ENCODE data around the gene RXFP4.

Gene RXFP4

GRCh38 chr1:155970531-155971167 is 29.2 kb downstream of the RXFP4 start:
- peak overlapping the region; percentile 6 for H3K4me3 ChIP-seq (ENCODE audit: control insufficient read depth, low read depth, low read length)
- TF ChIP-seq CTCF (conservative IDR thresholded peaks at IDR 0.05; ENCODE audit: control insufficient read depth, insufficient read depth, low read depth, low read length), result no peak

DNA sequence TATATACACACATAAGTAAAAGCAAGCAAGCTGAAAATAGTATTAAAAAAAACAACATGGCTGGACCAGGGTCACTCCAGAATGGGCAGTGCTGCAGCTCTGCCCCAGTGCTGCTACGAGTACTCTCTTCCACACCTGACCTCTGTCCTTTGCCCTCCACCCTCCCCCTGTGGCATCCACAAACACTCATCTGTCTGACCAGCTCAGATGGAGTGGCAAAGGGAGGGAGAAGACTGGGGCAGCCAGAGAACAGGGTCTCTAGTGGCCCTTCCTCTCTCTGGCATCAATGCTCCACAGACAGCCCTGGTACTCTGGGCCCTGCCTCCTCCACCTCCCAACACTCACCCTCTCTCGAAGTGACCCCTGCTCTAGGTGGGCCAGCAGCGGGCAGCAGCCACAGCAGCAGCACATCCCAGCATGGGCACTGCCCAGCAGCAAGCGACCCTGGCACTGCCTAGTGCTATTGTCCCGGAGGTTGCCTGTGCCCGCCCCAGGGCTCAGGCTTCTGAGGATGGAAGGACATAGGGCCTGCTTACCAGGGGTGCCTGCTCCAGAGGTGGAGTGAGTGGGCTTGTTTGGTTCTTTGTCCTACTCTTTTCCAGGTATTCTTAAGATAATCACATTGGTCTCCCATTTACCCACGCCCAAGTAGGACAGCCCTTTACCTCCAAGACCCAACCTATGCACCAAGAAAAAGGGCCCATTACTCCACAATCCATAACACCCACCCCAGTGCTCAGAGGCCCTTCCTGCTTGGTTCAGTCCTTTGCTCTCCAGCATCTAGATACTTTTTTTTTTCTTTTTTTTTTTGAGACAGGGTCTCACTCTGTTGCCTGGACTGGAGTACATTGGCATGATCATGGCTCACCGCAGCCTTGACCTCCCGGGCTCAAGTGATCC is 30.7 kb downstream of the RXFP4 start:
- no peak for TF ChIP-seq CTCF (conservative IDR thresholded peaks at IDR 0.05; ENCODE audit: control insufficient read depth, insufficient read depth, low read depth, low read length)

More at GRCh38 chr1:155970531-155971167, 29.2 kb downstream of the RXFP4 start:
- DNase-seq (ENCODE audit: low read depth), result peak; percentile 92

DNA sequence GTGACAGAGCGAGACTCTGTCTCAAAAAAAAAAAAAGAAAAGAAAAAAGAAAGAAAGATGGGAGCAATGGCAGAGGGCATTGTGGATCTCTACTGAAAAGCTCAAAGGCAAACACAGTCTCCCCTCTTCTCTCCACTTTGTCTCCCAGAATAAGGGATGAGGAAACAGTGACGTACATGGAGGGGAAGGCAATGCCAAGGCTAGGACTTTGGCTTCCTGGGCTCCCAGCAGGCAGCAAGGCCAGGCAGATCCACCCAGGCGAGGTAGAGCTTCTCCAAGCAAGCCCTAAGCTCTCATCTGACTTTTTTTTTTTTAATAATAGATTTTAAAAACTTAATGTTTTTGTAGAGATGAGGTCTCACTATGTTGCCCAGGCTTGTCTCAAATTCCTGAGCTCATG is 32.3 kb downstream of the RXFP4 start:
- H3K4me3 ChIP-seq (ENCODE audit: control insufficient read depth, low read depth, low read length), result no peak overlapping the region
- no peak for TF ChIP-seq CTCF (conservative IDR thresholded peaks at IDR 0.05; ENCODE audit: control insufficient read depth, insufficient read depth, low read depth, low read length)
- no peak for DNase-seq (ENCODE audit: low read depth)

More for the DNA sequence above, 30.7 kb downstream of the RXFP4 start:
- DNase-seq (ENCODE audit: low read depth), result no peak
- H3K4me3 ChIP-seq (ENCODE audit: control insufficient read depth, low read depth, low read length), result no peak overlapping the region

DNA sequence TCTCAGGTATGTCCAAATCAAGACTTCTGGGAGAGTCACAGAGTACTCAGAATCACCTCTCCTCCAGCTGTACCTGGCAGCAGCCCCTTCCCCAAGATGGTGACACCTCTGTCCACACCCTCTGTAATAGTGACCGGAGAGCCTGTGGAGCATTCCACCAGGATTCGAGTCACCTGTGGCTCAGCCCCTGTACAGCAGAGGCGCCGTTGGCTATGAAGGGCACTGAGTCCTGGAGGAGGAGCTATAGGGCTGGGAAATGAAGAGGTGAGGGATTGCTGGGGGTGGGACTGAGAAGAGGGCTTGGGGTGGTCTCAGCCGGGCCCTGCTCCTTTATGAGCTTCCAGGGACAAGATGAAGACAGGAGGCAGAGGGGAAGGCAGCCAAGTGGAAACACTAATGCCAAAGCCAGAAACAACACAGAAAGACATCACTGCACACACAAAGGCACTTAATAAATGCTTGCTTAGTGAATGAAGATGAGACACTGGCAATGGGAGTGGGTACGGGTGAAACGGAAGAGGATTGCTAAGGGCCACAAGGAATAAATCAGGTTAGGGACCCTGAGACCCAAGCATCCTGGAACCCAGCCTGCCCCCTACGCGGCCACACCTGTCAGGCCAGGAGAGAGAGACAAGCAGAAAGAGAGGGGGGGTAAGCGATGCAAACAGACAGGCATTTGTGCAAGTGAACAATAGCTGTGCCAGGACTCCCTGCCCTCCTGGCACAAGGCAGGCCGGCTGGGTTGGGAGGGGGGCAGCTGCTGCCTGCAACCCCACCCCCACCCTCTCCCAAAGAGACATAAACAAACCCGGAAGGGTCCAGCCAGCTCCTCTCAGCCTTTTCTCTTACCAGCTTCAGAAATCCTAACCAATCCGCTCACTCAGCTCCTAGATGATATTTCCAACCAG is 33.0 kb downstream of the RXFP4 start:
- no peak for TF ChIP-seq CTCF (conservative IDR thresholded peaks at IDR 0.05; ENCODE audit: control insufficient read depth, insufficient read depth, low read depth, low read length)
- peak overlapping the region; percentile 1 for H3K4me3 ChIP-seq (ENCODE audit: control insufficient read depth, low read depth, low read length)
- DNase-seq (ENCODE audit: low read depth), result no peak

DNA sequence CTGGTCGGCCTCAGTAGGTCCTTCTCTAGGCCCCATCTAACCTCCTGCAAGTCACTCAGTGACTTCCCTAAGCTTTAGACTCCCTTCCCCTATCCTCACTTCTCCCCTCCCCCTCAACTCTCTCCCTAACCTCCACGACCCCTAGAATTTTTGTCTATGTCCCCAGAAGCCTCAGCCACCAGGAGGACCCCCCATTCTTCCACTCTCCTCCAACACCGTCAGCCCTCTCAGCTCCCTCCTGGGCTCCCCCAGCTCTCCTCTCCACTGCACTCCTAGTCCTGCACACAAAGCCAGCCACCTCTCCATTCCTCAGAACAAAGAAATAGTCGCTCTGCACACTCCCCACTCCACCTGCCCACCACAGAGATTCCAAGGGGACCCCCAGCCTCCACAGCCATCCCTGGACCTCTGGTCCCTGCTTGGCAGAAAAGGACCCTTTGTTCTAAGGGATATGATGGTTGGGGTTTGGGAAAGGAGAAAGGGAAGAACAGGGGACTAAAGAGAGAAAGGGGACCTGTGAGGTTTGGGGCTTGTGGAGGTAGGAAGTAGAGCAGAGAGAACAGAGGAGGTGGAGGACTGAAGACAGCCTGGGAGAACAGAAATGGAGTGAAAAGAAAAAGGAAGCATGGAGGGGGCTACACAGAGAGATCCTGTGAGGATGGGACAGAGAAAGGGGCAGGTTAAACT is 34.1 kb downstream of the RXFP4 start:
- no peak for DNase-seq (ENCODE audit: low read depth)
- peak overlapping the region; percentile 80 for H3K4me3 ChIP-seq (ENCODE audit: control insufficient read depth, low read depth, low read length)
- no peak for TF ChIP-seq CTCF (conservative IDR thresholded peaks at IDR 0.05; ENCODE audit: control insufficient read depth, insufficient read depth, low read depth, low read length)
